NCI-H187 treated with DMSO at 0.1 percent for 48 hours (cell line): ENCODE results near the gene REN.
A peak's percentile ranks its signal among the peaks of the same experiment; 100 is the strongest.

Source experiments
- DNase-seq: peaks from one replicate; lab custom pipeline; 2025; lab: John Stamatoyannopoulos, UW

The REN gene

GRCh38 chr1:204131978-204132377 is 34.2 kb downstream of the REN start:
- DNase-seq = no peak

GRCh38 chr1:204130981-204131892 is 34.9 kb downstream of the REN start:
- no peak for DNase-seq

DNA sequence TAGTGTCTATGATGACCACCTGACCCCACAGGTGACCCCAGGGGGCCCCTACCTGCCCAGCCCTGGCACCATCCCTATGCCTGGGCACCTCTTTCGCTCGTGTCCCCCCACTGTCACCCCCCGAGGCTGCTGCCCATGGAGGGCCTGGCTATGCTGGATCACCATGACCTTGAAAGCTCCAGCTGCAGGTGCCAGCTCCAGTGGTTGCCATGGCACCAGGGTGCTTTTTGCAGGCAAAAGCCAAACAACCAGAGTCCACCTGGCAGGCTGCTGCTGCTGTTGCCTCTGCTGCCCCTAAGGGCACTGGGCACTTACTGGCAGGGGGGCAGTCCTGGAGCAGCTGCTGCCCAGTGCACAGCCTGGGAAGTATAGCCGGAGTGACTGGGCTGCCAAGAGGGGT is 36.0 kb downstream of the REN start:
- DNase-seq = no peak

GRCh38 chr1:204128964-204129896 is 36.9 kb downstream of the REN start:
- DNase-seq = peak; percentile 34

- no peak for DNase-seq
These were observed 37.6 kb downstream of the REN start for GRCh38 chr1:204128464-204128963.

DNA sequence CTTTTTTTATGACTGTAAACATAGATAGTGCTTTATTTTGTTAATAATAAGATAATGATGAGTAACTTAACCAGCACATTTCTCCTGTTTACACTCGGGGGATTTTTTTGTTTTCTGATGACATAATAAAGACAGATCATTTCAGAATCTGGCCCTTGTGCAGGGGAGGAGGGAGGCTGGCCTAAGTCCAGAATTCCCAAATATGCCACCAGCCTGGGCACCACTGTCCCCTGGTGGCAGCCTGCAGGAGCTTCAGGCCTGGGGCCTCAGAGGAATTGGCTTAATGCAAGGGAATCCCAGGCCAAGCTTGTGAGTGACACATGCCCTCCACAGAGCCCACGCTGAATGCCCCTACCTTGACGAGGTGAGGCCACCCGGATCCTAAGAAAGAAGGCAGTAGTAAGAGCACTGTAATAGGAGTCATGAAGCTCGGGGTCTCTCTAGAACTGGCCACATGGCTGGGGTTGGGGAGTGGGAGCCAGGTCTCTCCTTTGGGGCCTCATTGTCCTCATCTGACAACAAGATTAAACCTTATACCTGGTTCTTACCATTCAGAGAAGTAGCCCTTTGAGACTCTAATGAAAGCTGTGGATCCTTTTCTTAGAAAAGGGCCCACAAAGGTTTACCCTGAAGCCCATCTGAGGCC is 38.4 kb downstream of the REN start:
- peak; percentile 31 for DNase-seq

DNA sequence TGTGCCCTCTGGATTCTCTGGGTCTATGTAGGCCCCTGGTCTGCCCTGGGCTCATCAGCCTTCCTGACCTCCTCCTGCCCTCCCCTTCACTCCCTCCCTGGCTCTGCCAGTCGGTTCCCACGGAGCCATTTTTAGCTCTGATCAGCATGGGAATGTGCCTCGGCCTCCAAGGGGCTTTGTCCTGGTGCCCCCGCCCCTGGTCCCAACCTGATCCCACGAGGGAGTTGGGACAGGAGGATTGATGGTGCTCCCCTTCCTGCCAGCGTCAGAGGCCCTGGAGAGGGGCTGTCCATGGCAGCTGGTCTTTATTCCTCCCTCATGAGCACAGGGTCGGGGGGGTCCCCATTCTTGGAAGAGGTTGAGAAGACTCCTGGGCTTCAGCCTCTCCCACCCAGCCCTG is 39.2 kb downstream of the REN start:
- no peak for DNase-seq

- DNase-seq = no peak
These were observed 39.8 kb downstream of the REN start for GRCh38 chr1:204126386-204126785.

DNA sequence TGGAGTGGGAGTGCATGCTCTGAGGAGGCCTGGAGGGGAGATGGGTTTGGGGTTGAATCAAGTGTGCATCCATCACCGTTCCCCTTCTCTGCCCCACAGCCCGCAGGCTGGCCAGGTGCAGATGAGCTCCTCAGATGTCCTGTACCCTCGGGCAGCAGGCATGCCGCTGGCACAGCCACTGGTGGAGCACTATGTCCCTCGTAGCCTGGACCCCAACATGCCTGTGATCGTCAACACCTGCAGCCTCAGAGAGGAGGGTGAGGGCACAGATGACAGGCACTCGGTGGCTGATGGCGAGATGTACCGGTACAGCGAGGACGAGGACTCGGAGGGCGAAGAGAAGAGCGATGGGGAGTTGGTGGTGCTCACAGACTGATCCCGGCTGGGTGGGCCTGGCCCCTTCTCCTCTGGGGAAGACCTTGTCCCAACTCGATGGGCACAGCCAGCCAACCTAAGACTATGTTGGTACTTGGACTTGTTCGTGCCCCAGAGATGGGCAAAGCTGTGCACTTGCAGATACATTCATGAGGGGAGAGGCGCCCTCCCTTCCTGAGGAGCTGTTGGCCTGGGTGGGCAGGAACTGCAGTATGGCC is 40.3 kb downstream of the REN start:
- no peak for DNase-seq

DNA sequence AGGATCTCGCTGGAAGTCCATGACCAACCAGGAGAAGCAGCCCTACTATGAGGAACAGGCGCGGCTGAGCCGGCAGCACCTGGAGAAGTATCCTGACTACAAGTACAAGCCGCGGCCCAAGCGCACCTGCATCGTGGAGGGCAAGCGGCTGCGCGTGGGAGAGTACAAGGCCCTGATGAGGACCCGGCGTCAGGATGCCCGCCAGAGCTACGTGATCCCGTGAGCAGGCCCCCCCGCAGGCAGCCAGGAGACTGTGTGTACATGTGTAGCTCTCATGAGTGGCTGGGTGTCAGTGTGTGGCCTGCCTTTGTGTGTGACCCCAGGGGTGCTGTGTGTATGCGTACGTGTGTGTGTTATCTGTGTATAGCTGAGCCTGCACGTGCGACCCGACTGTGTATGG is 41.5 kb downstream of the REN start:
- DNase-seq = no peak

DNA sequence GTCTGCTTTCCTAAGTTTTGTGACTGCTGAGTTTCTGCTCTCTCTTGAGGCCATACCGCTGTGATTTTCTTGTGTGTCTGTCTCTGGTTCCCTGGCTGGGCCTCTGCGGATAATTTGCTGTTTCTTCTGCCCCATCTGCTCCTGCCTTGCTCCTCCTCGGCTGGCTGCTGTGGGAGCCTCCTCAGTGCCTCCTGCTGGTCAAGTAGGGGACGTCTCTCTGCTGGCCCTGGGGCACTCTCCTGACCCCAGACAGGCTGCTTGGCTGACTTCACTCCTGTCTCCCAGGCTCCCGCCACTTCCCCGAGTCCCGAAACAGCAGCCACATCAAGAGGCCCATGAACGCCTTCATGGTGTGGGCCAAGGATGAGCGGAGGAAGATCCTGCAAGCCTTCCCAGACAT is 42.8 kb downstream of the REN start:
- no peak for DNase-seq

DNA sequence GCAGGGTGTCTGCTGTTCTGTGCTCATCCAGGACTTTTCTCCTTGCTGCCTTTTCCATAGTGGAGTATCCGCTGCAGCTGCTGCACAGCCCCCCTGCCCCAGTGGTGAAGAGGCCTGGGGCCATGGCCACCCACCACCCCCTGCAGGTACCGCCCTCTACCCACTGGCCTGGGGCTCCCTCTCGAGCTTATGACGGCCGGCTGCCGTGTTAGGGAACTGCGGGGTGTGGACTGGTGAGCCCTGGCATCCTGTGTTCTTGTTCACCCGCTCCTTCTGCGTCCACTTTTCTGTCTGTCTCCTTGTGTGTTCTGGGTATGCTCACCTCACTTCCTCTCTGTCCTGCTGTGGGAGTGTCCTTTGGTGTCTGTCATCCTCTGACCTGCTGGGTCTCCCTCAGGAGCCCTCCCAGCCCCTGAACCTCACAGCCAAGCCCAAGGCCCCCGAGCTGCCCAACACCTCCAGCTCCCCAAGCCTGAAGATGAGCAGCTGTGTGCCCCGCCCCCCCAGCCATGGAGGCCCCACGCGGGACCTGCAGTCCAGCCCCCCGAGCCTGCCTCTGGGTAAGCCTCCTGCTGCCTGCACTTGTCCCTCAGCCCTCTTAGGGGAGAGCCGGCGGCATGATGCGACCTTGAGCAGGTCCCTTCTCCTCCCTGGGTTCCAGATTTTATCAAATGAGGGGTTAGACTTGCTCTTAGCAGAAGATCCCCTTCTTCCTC is 44.1 kb downstream of the REN start:
- DNase-seq = no peak

DNA sequence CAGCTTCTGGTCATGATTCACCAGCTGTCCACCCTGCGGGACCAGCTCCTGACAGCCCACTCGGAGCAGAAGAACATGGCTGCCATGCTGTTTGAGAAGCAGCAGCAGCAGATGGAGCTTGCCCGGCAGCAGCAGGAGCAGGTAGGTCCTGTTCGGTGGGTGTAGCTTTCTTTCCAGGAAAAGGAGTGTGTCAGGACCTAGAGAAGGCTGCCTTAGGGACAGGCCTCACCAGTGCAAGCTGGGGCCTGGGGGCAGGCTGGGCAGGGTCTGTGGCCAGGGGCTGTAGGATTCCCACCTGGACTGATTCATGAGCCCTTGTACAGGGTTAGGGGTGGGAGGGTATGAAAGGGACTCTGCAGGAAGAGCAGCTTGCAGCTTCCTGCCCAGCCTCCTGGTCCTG is 49.6 kb downstream of the REN start:
- no peak for DNase-seq

DNA sequence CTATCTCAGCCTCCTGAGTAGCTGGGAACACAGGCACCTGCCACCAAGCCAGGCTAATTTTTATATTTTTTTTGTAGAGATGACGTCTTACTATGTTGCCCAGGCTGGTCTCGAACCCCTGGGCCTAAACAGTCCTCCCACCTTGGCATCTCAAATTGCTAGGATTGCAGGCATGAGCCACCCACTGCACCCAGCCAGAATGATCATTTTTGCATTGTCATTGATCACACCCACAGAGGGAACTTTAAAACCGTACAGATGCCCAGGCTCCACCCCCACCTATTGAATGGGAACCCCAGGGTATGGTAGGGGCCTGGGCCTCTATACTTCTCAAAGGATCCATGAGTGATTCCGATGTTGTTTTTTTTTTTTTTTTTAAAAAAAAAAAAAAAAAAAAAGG is 51.0 kb downstream of the REN start:
- DNase-seq = no peak

- no peak for DNase-seq
These were observed 51.5 kb downstream of the REN start for GRCh38 chr1:204114606-204115005.

- no peak for DNase-seq
These were observed 52.2 kb downstream of the REN start for GRCh38 chr1:204113896-204114295.

GRCh38 chr1:204112876-204113730 is 53.0 kb downstream of the REN start:
- DNase-seq = no peak

GRCh38 chr1:204110894-204111633 is 55.1 kb downstream of the REN start:
- no peak for DNase-seq

- no peak for DNase-seq
These were observed 57.6 kb downstream of the REN start for GRCh38 chr1:204108312-204109141.
